GM12878 (cell line): Measurements from ENCODE around the gene FALEC. TPM values are rescaled to one million over a fixed set of nuclear protein-coding genes. Genes with fewer than 3 reads are reported as not detected.

Experiments used
- CHD2 ChIP-seq: IDR thresholded peaks from 2 replicates; pipeline ENCODE4 v1.6.1; 2011; ENCODE audit warnings: low read depth, low read length, improper control_type of control experiment, borderline replicate concordance
- EP300 ChIP-seq, 2 experiments: fragments of 150-350 bp in 1 of 2; IDR thresholded peaks; 2 replicates each; pipeline ENCODE4 v1.6.1; 2011 to 2012; ENCODE audit warnings: low read depth in 2 of 2, low read length in 2 of 2, borderline replicate concordance in 1 of 2, improper control_type of control experiment in 1 of 2, inconsistent platforms in 1 of 2; ENCODE audit not compliant: control insufficient read depth in 1 of 2
- GABPA ChIP-seq: IDR thresholded peaks from 2 replicates; pipeline ENCODE4 v1.6.1; 2014; ENCODE audit warnings: antibody characterized with exemption, low read depth, mild to moderate bottlenecking, inconsistent platforms
- GATAD2B ChIP-seq: fragments of 450-650 bp; conservative IDR thresholded peaks from 2 replicates; pipeline ENCODE4 v1.6.1; 2017; ENCODE audit warnings: low read depth, mild to moderate bottlenecking, moderate library complexity
- IKZF2 ChIP-seq, 2 experiments: fragments of 450-650 bp; IDR thresholded peaks; 2 replicates each; pipeline ENCODE4 v1.6.1; 2017; ENCODE audit warnings: mild to moderate bottlenecking in 2 of 2, moderate library complexity in 2 of 2
- IRF5 ChIP-seq: fragments of 450-650 bp; IDR thresholded peaks from 2 replicates; pipeline ENCODE4 v1.6.1; 2017; ENCODE audit warnings: borderline replicate concordance
- KAT2A ChIP-seq: conservative IDR thresholded peaks from 2 replicates; pipeline ENCODE4 v1.6.1; 2011; ENCODE audit warnings: low read depth, low read length; ENCODE audit not compliant: control insufficient read depth
- KLF5 ChIP-seq: fragments of 450-650 bp; IDR thresholded peaks from 2 replicates; pipeline ENCODE4 v1.6.1; 2014; ENCODE audit warnings: mild to moderate bottlenecking; ENCODE audit not compliant: partially characterized antibody
- LARP7 ChIP-seq: fragments of 450-650 bp; IDR thresholded peaks from 2 replicates; pipeline ENCODE4 v1.6.1; 2017; ENCODE audit warnings: mild to moderate bottlenecking
- MLLT1 ChIP-seq: fragments of 450-650 bp; IDR thresholded peaks from 2 replicates; pipeline ENCODE4 v1.6.1; 2016; ENCODE audit warnings: mild to moderate bottlenecking
- MTA3 ChIP-seq: IDR thresholded peaks from 2 replicates; pipeline ENCODE4 v1.6.1; 2012; ENCODE audit warnings: low read length, inconsistent platforms, borderline replicate concordance
- MYB ChIP-seq: fragments of 150-350 bp; IDR thresholded peaks from 2 replicates; pipeline ENCODE4 v1.6.1; 2014; ENCODE audit warnings: mild to moderate bottlenecking, low read depth, low read length, borderline replicate concordance
- NFYA ChIP-seq: IDR thresholded peaks from 2 replicates; pipeline ENCODE4 v1.6.1; 2011; ENCODE audit warnings: low read depth, mild to moderate bottlenecking, low read length, improper control_type of control experiment, borderline replicate concordance
- NR2C1 ChIP-seq: fragments of 450-650 bp; IDR thresholded peaks from 2 replicates; pipeline ENCODE4 v1.6.1; 2017; ENCODE audit warnings: antibody characterized with exemption, mild to moderate bottlenecking, moderate library complexity
- NR2F1 ChIP-seq: fragments of 450-650 bp; conservative IDR thresholded peaks from 2 replicates; pipeline ENCODE4 v1.6.1; 2017; ENCODE audit warnings: mild to moderate bottlenecking
- POLR2A ChIP-seq: IDR thresholded peaks from 2 replicates; pipeline ENCODE4 v1.6.1; 2011; ENCODE audit warnings: low read depth, mild to moderate bottlenecking, low read length
- POLR2AphosphoS2 ChIP-seq: IDR thresholded peaks from 2 replicates; pipeline ENCODE4 v1.6.1; 2011; ENCODE audit warnings: low read depth, mild to moderate bottlenecking, low read length, improper control_type of control experiment, moderate library complexity
- RAD21 ChIP-seq: IDR thresholded peaks from 2 replicates; pipeline ENCODE4 v1.6.1; 2011; ENCODE audit warnings: mild to moderate bottlenecking, low read depth, low read length, moderate library complexity; ENCODE audit not compliant: insufficient read depth
- RBBP5 ChIP-seq: fragments of 200-600 bp; sonication (generic); conservative IDR thresholded peaks from 2 replicates; pipeline ENCODE4 v1.6.1; 2016
- SMARCA5 ChIP-seq: fragments of 450-650 bp; IDR thresholded peaks from 2 replicates; pipeline ENCODE4 v1.6.1; 2017; ENCODE audit warnings: mild to moderate bottlenecking
- SREBF1 ChIP-seq: IDR thresholded peaks from 2 replicates; pipeline ENCODE4 v1.6.1; 2012; ENCODE audit warnings: mild to moderate bottlenecking, low read length
- SREBF2 ChIP-seq: IDR thresholded peaks from 2 replicates; pipeline ENCODE4 v1.6.1; 2012; ENCODE audit warnings: mild to moderate bottlenecking, low read length
- STAT1 ChIP-seq: fragments of 450-650 bp; conservative IDR thresholded peaks from 2 replicates; pipeline ENCODE4 v1.6.1; 2014; ENCODE audit warnings: antibody characterized with exemption, mild to moderate bottlenecking
- TAF1 ChIP-seq: IDR thresholded peaks from 2 replicates; pipeline ENCODE4 v1.6.1; 2011; ENCODE audit warnings: mild to moderate bottlenecking, low read depth, low read length, borderline replicate concordance
- TCF7 ChIP-seq: IDR thresholded peaks from 2 replicates; pipeline ENCODE4 v1.6.1; 2014; ENCODE audit warnings: antibody characterized with exemption, borderline replicate concordance
- ZBTB4 ChIP-seq: fragments of 450-650 bp; formaldehyde crosslinking; IDR thresholded peaks from 2 replicates; pipeline ENCODE4 v1.4.0; 2022; ENCODE audit warnings: mild to moderate bottlenecking, moderate library complexity
- ZNF274 ChIP-seq: IDR thresholded peaks from one replicate; pipeline ENCODE4 v1.8.0; 2011; ENCODE audit not compliant: insufficient read length, insufficient read depth
- ZZZ3 ChIP-seq: IDR thresholded peaks from 2 replicates; pipeline ENCODE4 v1.6.1; 2011; ENCODE audit warnings: low read depth; ENCODE audit not compliant: control insufficient read depth, insufficient read length
- polyA plus RNA-seq, 11 experiments: library from polyadenylated mRNA; depleted of rRNA in 4 of 11; unstranded in 6 of 11; stranded (reverse) in 5 of 11; fragments of >200 nt; fragmentation: Nextera tagmentation in 4 of 11; fragmentation: Illumina TruSeq in 1 of 11; extraction: Ambion mirVana in 4 of 11; extraction: Trizol in 1 of 11; gene quantifications; 1 replicate in 1 of 11; 2 replicates in 10 of 11; pipeline versions ENCODE4 v1.2.1 to v1.2.3, GENCODE V29; 2011 to 2016; ENCODE audit warnings: inconsistent platforms in 2 of 11, missing spikeins in 2 of 11, low read depth in 1 of 11
- total RNA-seq, 4 experiments: library from RNA; depleted of rRNA in 3 of 4; stranded (reverse); fragments of >200 nt in 3 of 4; fragmentation: Illumina TruSeq in 1 of 4; extraction: Trizol in 1 of 4; gene quantifications; 2 replicates each; pipeline versions ENCODE4 v1.2.1 to v1.2.3, GENCODE V29; 2013 to 2021

Gene FALEC
- total and polyA plus RNA-seq, 10 of the 15 experiments (the other 5 are each of a cell fraction or from before 2014, with no cell fraction given): 0.21 to 0.71 (median 0.32) TPM; not detected in 3

GRCh38 chr1:150563340-150564038, 47.9 kb downstream of the FALEC start (continued):
- TF ChIP-seq ZBTB4 (CRISPR knock-in tag): no peak
- no peak for TF ChIP-seq STAT1
- no peak for TF ChIP-seq ZNF274
- TF ChIP-seq GATAD2B: no peak
- no peak for TF ChIP-seq TCF7
- TF ChIP-seq MTA3: no peak
- TF ChIP-seq EP300 (IDR thresholded peaks at IDR 0.05; ENCODE audit: borderline replicate concordance in 1 of 2, control insufficient read depth in 1 of 2, low read depth in 2 of 2, low read length in 2 of 2): peak; percentile 46 to 77; a peak in 1 of 4 replicates
- TF ChIP-seq RBBP5: no peak
- no peak for TF ChIP-seq GABPA
- TF ChIP-seq LARP7: no peak
- TF ChIP-seq NR2F1: peak; percentile 31; the same call in 1 of the 2 replicates
- TF ChIP-seq SREBF2: no peak
- TF ChIP-seq KLF5: no peak
- no peak for TF ChIP-seq SREBF1
- TF ChIP-seq NR2C1: no peak
- TF ChIP-seq NFYA: no peak
- TF ChIP-seq TAF1: no peak
- TF ChIP-seq ZZZ3: no peak
- no peak for TF ChIP-seq MYB
- TF ChIP-seq IKZF2 (IDR thresholded peaks at IDR 0.05): peak; percentile 90 to 93
- TF ChIP-seq RAD21: peak; percentile 49
- no peak for TF ChIP-seq CHD2
- peak; percentile 51 for TF ChIP-seq POLR2A
- no peak for TF ChIP-seq KAT2A
- TF ChIP-seq IRF5: no peak
- TF ChIP-seq MLLT1: peak; percentile 46; the same call in 1 of the 2 replicates
- no peak for TF ChIP-seq POLR2AphosphoS2
- no peak for TF ChIP-seq SMARCA5
